GM12878 (cell line): ENCODE data around the gene NGFR.

ENCODE experiments used
- CREB1 ChIP-seq: IDR thresholded peaks from 2 replicates; pipeline ENCODE4 v1.6.1; 2012; ENCODE audit warnings: low read depth, mild to moderate bottlenecking, inconsistent platforms
- ESRRA ChIP-seq: IDR thresholded peaks from 2 replicates; pipeline ENCODE4 v1.6.1; 2012; ENCODE audit warnings: mild to moderate bottlenecking, low read length, improper control_type of control experiment
- FOXM1 ChIP-seq: IDR thresholded peaks from 2 replicates; pipeline ENCODE4 v1.6.1; 2012; ENCODE audit warnings: low read depth, mild to moderate bottlenecking, inconsistent platforms, low read length, moderate library complexity
- RCOR1 ChIP-seq: conservative IDR thresholded peaks from 2 replicates; pipeline ENCODE4 v1.6.1; 2012; ENCODE audit warnings: low read depth, low read length, improper control_type of control experiment

- TF ChIP-seq ESRRA (no peak), CREB1 (no peak), FOXM1 (no peak), RCOR1 (no peak)
Measured at GRCh38 chr17:49496867-49497147, 1.7 kb downstream of the NGFR start.
